Ovary (tissue), 9 donors: ENCODE measurements around the gene GRIA4. TPM values are rescaled to one million over a fixed set of nuclear protein-coding genes. Genes with fewer than 3 reads are reported as not detected.

Experiments used
- DNase-seq, 5 donors: peaks; one replicate each; pipeline ENCODE4 v3.0.0-alpha.2; 2019 to 2020
- H3K27ac ChIP-seq, 2 donors: fragments of 200-600 bp; one replicate each; pipeline versions ENCODE4 v1.5.1 to v1.8.0; 2019 to 2022
- H3K27me3 ChIP-seq: fragments of 200-600 bp; one replicate; pipeline ENCODE4 v1.8.0; 2022
- H3K36me3 ChIP-seq: fragments of 200-600 bp; sonication (generic); one replicate; pipeline ENCODE4 v1.5.1; 2019
- H3K4me1 ChIP-seq: one replicate; pipeline ENCODE4 v1.8.1; 2013; ENCODE audit warnings: mild to moderate bottlenecking, moderate library complexity; ENCODE audit not compliant: insufficient read depth
- H3K4me3 ChIP-seq: fragments of 200-600 bp; sonication (generic); one replicate; pipeline ENCODE4 v1.5.1; 2017
- H3K9me3 ChIP-seq, 2 donors: fragments of 200-600 bp in 1 of 2; sonication (generic) in 1 of 2; one replicate each; pipeline versions ENCODE4 v1.5.1 to v1.8.1; 2013 to 2019; ENCODE audit warnings: mild to moderate bottlenecking in 1 of 2, moderate library complexity in 1 of 2
- EP300 ChIP-seq: sonication (generic); formaldehyde crosslinking; IDR thresholded peaks from one replicate; pipeline ENCODE4 v1.6.1; 2017; ENCODE audit warnings: antibody characterized with exemption
- POLR2A ChIP-seq: fragments of 450-650 bp; IDR thresholded peaks from one replicate; pipeline ENCODE4 v1.6.1; 2017; ENCODE audit warnings: antibody characterized with exemption, mild to moderate bottlenecking, moderate library complexity
- WGBS, 3 donors: extraction: QIAGEN DNeasy Blood & Tissue Kit in 1 of 3; methylation state at CpG; one replicate each; pipeline versions ENCODE4 v1.1.5 to v1.1.7; 2013 to 2017; 5-methylcytosine and 5-hydroxymethylcytosine counted together
- intact Hi-C, 4 donors: fragments of 100-400 bp; cut with DNase I; formaldehyde crosslinking; loops; one replicate each; pipeline versions ENCODE4 v1.11.0 to v1.15.1; 2022 to 2023
- polyA plus RNA-seq, 2 donors: library from polyadenylated mRNA; stranded (reverse); fragments of 200-250 nt in 1 of 2; fragments of 350-450 nt in 1 of 2; fragmentation: Illumina TruSeq in 1 of 2; extraction: RNeasy Lipid Tissue Mini Kit (QIAGEN cat#74804) in 1 of 2; gene quantifications; one replicate each; pipeline ENCODE4 v1.2.3, GENCODE V29; 2013 to 2014
- total RNA-seq, 7 donors: library from RNA; depleted of rRNA in 2 of 7; stranded (reverse); fragments of >200 nt in 2 of 7; fragmentation: NEBNext Ultra II Directional in 3 of 7; extraction: Animal tissue kit (Norgen Biotek cat#: 25700) in 3 of 7; gene quantifications; one replicate each; pipeline versions ENCODE4 v1.1.0 to v1.2.4, GENCODE V29; 2016 to 2023
- TF ChIP-seq, protein P1 (sequence below), 3 donors: fragments of 450-650 bp in 2 of 3; fragments of 200-600 bp in 1 of 3; IDR thresholded peaks; one replicate each; pipeline versions ENCODE4 v1.5.1 to v1.8.0; 2016 to 2022; ENCODE audit warnings: antibody characterized with exemption in 3 of 3, mild to moderate bottlenecking in 1 of 3
- donor health status: DM: no; HTN: no; CAD: no; lungs with moderate emphysema.
- donor health status: DM: no; HTN: no; CAD: no.
- donor health status: Bipolar disorder and iron deficiency.
- donor health status: DM: yes; HTN: yes; CAD: no.
- donor health status: DM: no; HTN: no; CAD: no.
- donor health status: DM: yes; HTN: yes; CAD: no.

Gene GRIA4
- total and polyA plus RNA-seq, 9 donors: 0.07 to 1.1 (median 0.26) TPM; not detected in 3

DNA sequence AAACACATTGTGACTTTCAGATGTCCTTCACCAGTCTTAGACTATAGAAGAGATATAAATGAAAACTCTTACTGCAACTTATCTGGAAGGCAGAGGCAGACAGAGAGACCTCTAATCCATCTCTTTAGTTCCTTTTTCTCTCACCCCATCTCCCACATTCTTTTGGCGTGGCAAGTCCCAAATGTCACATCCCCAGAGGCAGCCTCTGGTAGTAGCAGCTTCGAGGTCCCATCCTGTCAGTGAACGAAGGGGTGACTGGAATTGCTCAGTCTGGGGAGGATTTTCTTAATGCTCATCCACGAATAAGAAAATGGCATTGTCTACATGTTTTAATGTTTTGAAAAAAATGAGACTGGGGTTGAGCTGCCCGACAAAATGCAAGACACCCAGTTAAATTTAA, 201.4 kb downstream of the GRIA4 start:
- TF ChIP-seq, protein P1, sequence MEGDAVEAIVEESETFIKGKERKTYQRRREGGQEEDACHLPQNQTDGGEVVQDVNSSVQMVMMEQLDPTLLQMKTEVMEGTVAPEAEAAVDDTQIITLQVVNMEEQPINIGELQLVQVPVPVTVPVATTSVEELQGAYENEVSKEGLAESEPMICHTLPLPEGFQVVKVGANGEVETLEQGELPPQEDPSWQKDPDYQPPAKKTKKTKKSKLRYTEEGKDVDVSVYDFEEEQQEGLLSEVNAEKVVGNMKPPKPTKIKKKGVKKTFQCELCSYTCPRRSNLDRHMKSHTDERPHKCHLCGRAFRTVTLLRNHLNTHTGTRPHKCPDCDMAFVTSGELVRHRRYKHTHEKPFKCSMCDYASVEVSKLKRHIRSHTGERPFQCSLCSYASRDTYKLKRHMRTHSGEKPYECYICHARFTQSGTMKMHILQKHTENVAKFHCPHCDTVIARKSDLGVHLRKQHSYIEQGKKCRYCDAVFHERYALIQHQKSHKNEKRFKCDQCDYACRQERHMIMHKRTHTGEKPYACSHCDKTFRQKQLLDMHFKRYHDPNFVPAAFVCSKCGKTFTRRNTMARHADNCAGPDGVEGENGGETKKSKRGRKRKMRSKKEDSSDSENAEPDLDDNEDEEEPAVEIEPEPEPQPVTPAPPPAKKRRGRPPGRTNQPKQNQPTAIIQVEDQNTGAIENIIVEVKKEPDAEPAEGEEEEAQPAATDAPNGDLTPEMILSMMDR (IDR thresholded peaks at IDR 0.05): no peak
- no peak for TF ChIP-seq POLR2A
- TF ChIP-seq EP300: no peak
- Histone ChIP-seq H3K4me1 (no peaks in the 10 kb centered on the region), H3K4me3 (no peak overlapping the region), H3K36me3 (no peaks in the 10 kb centered on the region), H3K27ac (no peak overlapping the region), H3K27me3 (no peaks in the 10 kb centered on the region), H3K9me3 (no peaks in the 10 kb centered on the region)
- no peak for DNase-seq
- intact Hi-C loops: no loop called here
- WGBS, 3 donors: 72 to 76% (median 72%) methylated on average over 5 of the region's 5 CpGs

DNA sequence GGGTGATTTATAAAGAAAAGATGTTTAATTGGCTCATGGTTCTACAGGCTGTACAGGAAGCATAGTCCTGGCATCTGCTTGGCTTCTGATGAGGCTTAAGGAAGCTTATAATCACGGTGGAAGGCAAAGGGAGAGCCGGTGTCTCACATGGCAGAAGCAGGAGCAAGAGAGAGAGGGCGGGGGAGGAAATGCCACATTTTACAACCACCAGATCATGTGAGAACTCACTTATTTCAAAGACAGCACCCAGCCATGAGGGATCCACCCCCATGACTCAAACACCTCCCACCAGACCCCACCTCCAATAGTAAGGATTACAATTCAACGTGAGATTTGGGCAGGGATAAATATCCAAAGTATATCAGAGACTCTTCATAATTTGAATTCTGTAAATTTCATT, 211.5 kb downstream of the GRIA4 start:
- H3K4me1 ChIP-seq: no peaks in the 10 kb centered on the region

DNA sequence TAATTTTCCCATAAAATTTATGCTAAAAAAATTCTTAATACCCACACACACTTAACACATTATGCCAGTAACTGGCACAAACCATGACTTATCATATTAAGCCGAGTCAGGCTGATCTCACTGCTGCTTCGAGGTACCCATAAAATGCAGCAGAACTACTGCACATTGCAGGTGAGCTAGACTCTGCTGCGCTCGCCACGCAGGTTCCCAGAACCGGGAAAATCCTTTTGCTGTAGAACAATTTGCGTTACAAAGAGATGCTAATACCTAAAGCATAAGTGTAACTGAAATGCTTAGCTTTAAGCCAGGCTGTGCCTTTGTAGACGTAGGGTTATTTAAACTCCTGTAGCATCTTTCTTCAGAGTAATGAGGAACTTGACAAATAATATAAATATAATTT, 211.9 kb downstream of the GRIA4 start:
- H3K27ac ChIP-seq: no peak overlapping the region
- no peaks in the 10 kb centered on the region for H3K27me3 ChIP-seq
- H3K36me3 ChIP-seq: no peaks in the 10 kb centered on the region
- intact Hi-C loops: no loop called here
- 75 to 78% (median 75%) methylated on average over 8 of the region's 8 CpGs for WGBS, 3 donors
- no peak for DNase-seq
- TF ChIP-seq EP300: no peak
- no peak for TF ChIP-seq POLR2A
- TF ChIP-seq, protein P1 (IDR thresholded peaks at IDR 0.05): no peak
- no peaks in the 10 kb centered on the region for H3K4me1 ChIP-seq
- H3K9me3 ChIP-seq: no peaks in the 10 kb centered on the region
- no peak overlapping the region for H3K4me3 ChIP-seq

More for the DNA sequence above, 211.5 kb downstream of the GRIA4 start:
- Histone ChIP-seq H3K36me3 (no peaks in the 10 kb centered on the region), H3K27me3 (no peaks in the 10 kb centered on the region), H3K27ac (no peak overlapping the region), H3K9me3 (no peaks in the 10 kb centered on the region), H3K4me3 (no peak overlapping the region)
- no peak for DNase-seq
- intact Hi-C loops: no loop called here
- TF ChIP-seq POLR2A (no peak), EP300 (no peak)
- TF ChIP-seq, protein P1 (IDR thresholded peaks at IDR 0.05): no peak
- WGBS, 3 donors: 42 to 51% (median 47%) methylated on average over 4 of the region's 4 CpGs

DNA sequence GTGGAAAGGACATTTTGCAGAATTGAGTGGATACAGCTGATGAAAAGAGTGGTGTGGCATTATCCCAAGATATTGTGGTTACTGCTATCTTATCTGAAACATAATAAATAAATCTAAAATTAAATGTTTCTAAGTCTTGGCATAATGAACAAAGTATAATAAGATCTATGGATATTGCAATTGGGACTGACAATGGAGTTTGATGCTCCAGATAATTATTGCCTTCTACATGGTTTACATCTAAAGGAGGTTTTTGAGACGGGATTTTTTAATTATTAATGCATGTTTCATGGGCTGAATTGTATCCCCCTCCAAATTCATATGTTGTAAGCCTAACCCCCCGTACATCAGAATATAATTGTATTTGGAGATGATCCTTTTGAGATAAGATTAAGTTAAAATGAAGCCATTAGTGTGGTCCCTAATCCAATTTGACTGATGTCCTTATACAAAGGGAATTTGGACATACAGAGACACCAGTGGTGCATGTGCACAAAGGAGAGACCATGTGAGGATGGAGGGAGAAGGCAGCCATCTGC, 213.7 kb downstream of the GRIA4 start:
- Histone ChIP-seq H3K27me3 (no peaks in the 10 kb centered on the region), H3K9me3 (no peaks in the 10 kb centered on the region), H3K4me3 (no peak overlapping the region), H3K27ac (no peak overlapping the region), H3K4me1 (no peaks in the 10 kb centered on the region), H3K36me3 (no peaks in the 10 kb centered on the region)
- WGBS, 3 donors: 57 to 63% (median 58%) methylated on average over 2 of the region's 2 CpGs
- intact Hi-C loops: no loop called here
- no peak for DNase-seq
- TF ChIP-seq, protein P1 (IDR thresholded peaks at IDR 0.05): no peak
- TF ChIP-seq EP300 (no peak), POLR2A (no peak)
